ENCODE results near the gene NUDCD3.

DNA sequence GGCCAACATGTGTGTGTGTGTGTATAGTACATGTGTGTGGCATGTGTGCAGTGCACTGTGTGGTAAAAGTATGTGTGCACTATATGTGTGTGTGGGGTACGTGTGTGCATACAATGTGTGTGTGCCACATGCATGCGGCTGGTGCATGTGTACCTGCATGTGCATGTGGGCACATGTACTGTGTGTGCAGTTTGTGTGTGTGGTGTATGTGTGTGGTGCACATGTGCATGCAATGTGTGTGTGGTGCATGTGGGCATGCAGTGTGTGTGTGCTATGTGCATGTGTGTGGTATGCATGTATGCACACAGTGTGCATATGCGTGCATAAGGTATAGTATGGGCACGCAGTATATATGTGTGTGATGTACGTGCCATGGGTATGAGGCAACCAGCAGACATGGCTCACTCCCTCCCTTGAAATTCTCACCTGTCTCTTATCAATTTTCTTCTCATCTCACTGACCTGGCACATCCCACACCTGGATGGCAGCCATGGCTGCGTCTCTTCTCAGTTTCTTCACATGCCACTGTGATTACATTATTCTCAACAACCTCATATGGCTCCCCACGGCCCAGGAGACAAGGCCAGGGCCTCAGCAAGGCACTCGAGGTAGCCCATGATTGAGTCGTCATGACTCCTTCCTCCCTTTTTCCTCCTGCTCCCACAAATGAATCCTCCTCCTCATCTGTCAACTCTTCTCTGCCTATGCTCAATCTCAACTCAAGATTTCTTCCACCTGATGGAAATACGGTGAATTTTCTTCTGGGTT, 57.0 kb downstream of the NUDCD3 start:
- no peak for TF ChIP-seq POLR2A (IDR thresholded peaks at IDR 0.05; ENCODE audit: borderline replicate concordance, extremely low read depth, insufficient read depth, insufficient read length)
- TF ChIP-seq EZH2phosphoT487 (IDR thresholded peaks at IDR 0.05; ENCODE audit: borderline replicate concordance) = no peak
